ENCODE data around the gene EMX2.

- TF ChIP-seq EZH2phosphoT487 (IDR thresholded peaks at IDR 0.05; ENCODE audit: low read depth, severe bottlenecking, unreplicated experiment): no peak
- TF ChIP-seq CTCF (IDR thresholded peaks at IDR 0.05; ENCODE audit: poor library complexity): no peak
- no peak for TF ChIP-seq EZH2 (IDR thresholded peaks at IDR 0.05; ENCODE audit: borderline replicate concordance)
Observed at GRCh38 chr10:117518246-117518645, 24.3 kb upstream of the EMX2 start.

Data from hepatocyte (in vitro differentiated cells).